HepG2 (cell line): Measurements from ENCODE around the gene SNF8. TPM values are rescaled to one million over a fixed set of nuclear protein-coding genes. Genes with fewer than 3 reads are reported as not detected.

Experiments
- CSRNP1 ChIP-seq: sonication (generic); formaldehyde crosslinking; IDR thresholded peaks from 2 replicates; pipeline ENCODE4 v1.8.1; 2023; ENCODE audit warnings: mild to moderate bottlenecking, missing genetic modification reagents
- E2F2 ChIP-seq: sonication (generic); formaldehyde crosslinking; IDR thresholded peaks from 2 replicates; pipeline ENCODE4 v1.4.0; 2020; ENCODE audit warnings: missing genetic modification reagents, borderline replicate concordance
- FUBP1 ChIP-seq: sonication (generic); formaldehyde crosslinking; IDR thresholded peaks from 2 replicates; pipeline ENCODE4 v1.5.1; 2020; ENCODE audit warnings: missing genetic modification reagents, mild to moderate bottlenecking, borderline replicate concordance
- HNF4A ChIP-seq: sonication (generic); formaldehyde crosslinking; IDR thresholded peaks from 2 replicates; pipeline ENCODE4 v1.4.0; 2020; ENCODE audit warnings: missing genetic modification reagents
- HNRNPUL1 ChIP-seq: fragments of 200-400 bp; formaldehyde crosslinking; IDR thresholded peaks from 2 replicates; pipeline ENCODE4 v1.6.1; 2017; ENCODE audit warnings: low read depth, mild to moderate bottlenecking, low read length, moderate library complexity
- MAF1 ChIP-seq: sonication (generic); formaldehyde crosslinking; IDR thresholded peaks from 2 replicates; pipeline ENCODE4 v1.5.0; 2020; ENCODE audit warnings: missing genetic modification reagents, borderline replicate concordance
- PLRG1 ChIP-seq: fragments of 450-650 bp; conservative IDR thresholded peaks from 2 replicates; pipeline ENCODE4 v1.6.1; 2016
- PPARG ChIP-seq: conservative IDR thresholded peaks from 2 replicates; pipeline ENCODE4 v1.6.1; 2016; ENCODE audit warnings: missing biosample characterization, missing genetic modification reagents
- SETDB1 ChIP-seq: sonication (generic); formaldehyde crosslinking; IDR thresholded peaks from 2 replicates; pipeline ENCODE4 v1.5.1; 2020; ENCODE audit warnings: missing genetic modification reagents, mild to moderate bottlenecking, borderline replicate concordance
- SIN3B ChIP-seq: fragments of 150-350 bp; IDR thresholded peaks from 2 replicates; pipeline ENCODE4 v1.6.1; 2014; ENCODE audit warnings: low read length
- SP4 ChIP-seq: sonication (generic); formaldehyde crosslinking; IDR thresholded peaks from 2 replicates; pipeline ENCODE4 v1.8.1; 2023; ENCODE audit warnings: mild to moderate bottlenecking, missing genetic modification reagents
- SP5 ChIP-seq: IDR thresholded peaks from 2 replicates; pipeline ENCODE4 v1.6.1; 2016; ENCODE audit warnings: low read depth, borderline replicate concordance
- ZNF407 ChIP-seq: sonication (generic); formaldehyde crosslinking; IDR thresholded peaks from one replicate; pipeline ENCODE4 v1.5.1; 2020; ENCODE audit warnings: mild to moderate bottlenecking, missing genetic modification reagents; ENCODE audit errors: not compliant biosample characterization
- ZNF414 ChIP-seq: sonication (generic); formaldehyde crosslinking; IDR thresholded peaks from 2 replicates; pipeline ENCODE4 v1.5.0; 2020; ENCODE audit warnings: missing genetic modification reagents
- ZNF546 ChIP-seq: sonication (generic); formaldehyde crosslinking; conservative IDR thresholded peaks from 2 replicates; pipeline ENCODE4 v1.8.1; 2023; ENCODE audit warnings: mild to moderate bottlenecking, missing genetic modification reagents
- polyA plus RNA-seq, 8 experiments: library from polyadenylated mRNA; depleted of rRNA in 3 of 8; stranded (reverse) in 7 of 8; unstranded in 1 of 8; fragments of >200 nt; fragmentation: Illumina TruSeq in 4 of 8; extraction: Trizol in 4 of 8; gene quantifications; 2 replicates each; pipeline versions ENCODE4 v1.2.1 to v1.2.3, GENCODE V29; 2011 to 2016; ENCODE audit warnings: low read depth in 4 of 8, missing spikeins in 1 of 8, mixed read lengths in 1 of 8; ENCODE audit not compliant: insufficient read depth in 1 of 8
- total RNA-seq, 5 experiments: library from RNA; depleted of rRNA; stranded (reverse); fragments of >200 nt; fragmentation: Illumina TruSeq; extraction: Trizol; gene quantifications; 2 replicates each; pipeline ENCODE4 v1.2.3, GENCODE V29; 2016; ENCODE audit warnings: low read depth in 1 of 5

SNF8 gene
- total and polyA plus RNA-seq, 2 of the 13 experiments (the other 11 are each of a cell fraction or from before 2014, with no cell fraction given) = 114 to 153 TPM

GRCh38 chr17:48903401-48903800 is 41.2 kb downstream of the SNF8 start (continued):
- TF ChIP-seq CSRNP1 (no peak), MAF1 (CRISPR knock-in tag) (no peak), SIN3B (no peak), PPARG (CRISPR knock-in tag) (0 out of 2 replicates have a peak, but pooled peaks have one; percentile 18), FUBP1 (CRISPR knock-in tag) (no peak), E2F2 (CRISPR knock-in tag) (no peak), SETDB1 (CRISPR knock-in tag) (no peak), ZNF407 (CRISPR knock-in tag) (no peak), HNF4A (peak; percentile 64), PLRG1 (no peak), HNRNPUL1 (no peak), SP4 (CRISPR knock-in tag) (no peak), SP5 (CRISPR knock-in tag) (no peak), ZNF414 (CRISPR knock-in tag) (no peak), ZNF546 (CRISPR knock-in tag) (no peak)
